HL-60 (cell line): Measurements from ENCODE around the gene GNAI2.

Experiments
- DNase-seq, 2 experiments: peaks; one replicate each; pipeline ENCODE4 v3.0.0-alpha.2; 2010 to 2020; ENCODE audit warnings: low read depth in 1 of 2, low spot score in 1 of 2
- H3K27ac ChIP-seq: fragments of 250-450 bp; sonication (Bioruptor Pico); replicated peaks from 2 replicates; pipeline ENCODE4 v1.5.1; 2020; ENCODE audit warnings: mild to moderate bottlenecking, moderate library complexity
- H3K27me3 ChIP-seq: fragments of 250-450 bp; sonication (Bioruptor Pico); 2 replicates; pipeline ENCODE4 v1.5.1; 2021; ENCODE audit warnings: mild to moderate bottlenecking, moderate library complexity; ENCODE audit not compliant: insufficient read depth, poor library complexity, severe bottlenecking
- H3K4me3 ChIP-seq: replicated peaks from 2 replicates; pipeline ENCODE4 v1.5.1; 2011; ENCODE audit warnings: mild to moderate bottlenecking, control low read depth, low read length; ENCODE audit not compliant: insufficient read depth
- CTCF ChIP-seq: IDR thresholded peaks from one replicate; pipeline ENCODE4 v1.5.1; 2011; ENCODE audit warnings: low read length, control low read depth, inconsistent platforms; ENCODE audit not compliant: insufficient read depth
- GABPA ChIP-seq: IDR thresholded peaks from 2 replicates; pipeline ENCODE4 v1.6.1; 2012; ENCODE audit warnings: low read depth
- POLR2AphosphoS5 ChIP-seq: IDR thresholded peaks from 2 replicates; pipeline ENCODE4 v1.6.1; 2012; ENCODE audit warnings: low read depth
- REST ChIP-seq: IDR thresholded peaks from 2 replicates; pipeline ENCODE4 v1.6.1; 2012; ENCODE audit warnings: low read depth; ENCODE audit not compliant: insufficient replicate concordance
- SPI1 ChIP-seq: IDR thresholded peaks from 2 replicates; pipeline ENCODE4 v1.6.1; 2012; ENCODE audit warnings: low read depth, mild to moderate bottlenecking, borderline replicate concordance

GNAI2 gene

GRCh38 chr3:50189989-50190388 lies 46.0 kb upstream of the GNAI2 start:
- no peak for DNase-seq
- H3K4me3 ChIP-seq: no peak overlapping the region
- H3K27me3 ChIP-seq: peaks cover 8% of the 10 kb centered on the region
- TF ChIP-seq GABPA: no peak
- TF ChIP-seq CTCF: no peak
- TF ChIP-seq REST: no peak
- TF ChIP-seq POLR2AphosphoS5: no peak
- no peak for TF ChIP-seq SPI1
- H3K27ac ChIP-seq: no peak overlapping the region

GRCh38 chr3:50190936-50191660 lies 44.9 kb upstream of the GNAI2 start, which contains the start of gene GNAT1:
Gene GNAT1, plus strand, starts transcription at chr3:50191610. Its CDS starts 116 bp downstream, at chr3:50191726.
- TF ChIP-seq SPI1 (peak; percentile 11; the same call in 1 of the 2 replicates), CTCF (no peak)
- no peak within 1 kb of the TSS for H3K27ac ChIP-seq
- peak in 1 of 2 experiments; percentile 36 for DNase-seq
- H3K4me3 ChIP-seq: no peak within 1 kb of the TSS
- H3K27me3 ChIP-seq: peaks cover 19% of the 10 kb centered on the region

- Histone ChIP-seq H3K27ac (no peak overlapping the region), H3K4me3 (no peak overlapping the region), H3K27me3 (peaks cover 22% of the 10 kb centered on the region)
- TF ChIP-seq GABPA: no peak
- TF ChIP-seq CTCF: no peak
- no peak for TF ChIP-seq SPI1
- TF ChIP-seq REST: no peak
- no peak for TF ChIP-seq POLR2AphosphoS5
- DNase-seq: no peak
These were observed 43.9 kb upstream of the GNAI2 start for GRCh38 chr3:50192124-50192523.
